ENCODE measurements around the gene GMPPA. TPM values are rescaled to one million over a fixed set of nuclear protein-coding genes. Genes with fewer than 3 reads are reported as not detected.
A peak's percentile ranks its signal among the peaks of the same experiment; 100 is the strongest.

The GMPPA gene
- total and polyA plus RNA-seq, 9 of the 15 experiments (the other 6 are each of a cell fraction or from before 2014, with no cell fraction given): 7.0 to 101 (median 66.7) TPM

DNA sequence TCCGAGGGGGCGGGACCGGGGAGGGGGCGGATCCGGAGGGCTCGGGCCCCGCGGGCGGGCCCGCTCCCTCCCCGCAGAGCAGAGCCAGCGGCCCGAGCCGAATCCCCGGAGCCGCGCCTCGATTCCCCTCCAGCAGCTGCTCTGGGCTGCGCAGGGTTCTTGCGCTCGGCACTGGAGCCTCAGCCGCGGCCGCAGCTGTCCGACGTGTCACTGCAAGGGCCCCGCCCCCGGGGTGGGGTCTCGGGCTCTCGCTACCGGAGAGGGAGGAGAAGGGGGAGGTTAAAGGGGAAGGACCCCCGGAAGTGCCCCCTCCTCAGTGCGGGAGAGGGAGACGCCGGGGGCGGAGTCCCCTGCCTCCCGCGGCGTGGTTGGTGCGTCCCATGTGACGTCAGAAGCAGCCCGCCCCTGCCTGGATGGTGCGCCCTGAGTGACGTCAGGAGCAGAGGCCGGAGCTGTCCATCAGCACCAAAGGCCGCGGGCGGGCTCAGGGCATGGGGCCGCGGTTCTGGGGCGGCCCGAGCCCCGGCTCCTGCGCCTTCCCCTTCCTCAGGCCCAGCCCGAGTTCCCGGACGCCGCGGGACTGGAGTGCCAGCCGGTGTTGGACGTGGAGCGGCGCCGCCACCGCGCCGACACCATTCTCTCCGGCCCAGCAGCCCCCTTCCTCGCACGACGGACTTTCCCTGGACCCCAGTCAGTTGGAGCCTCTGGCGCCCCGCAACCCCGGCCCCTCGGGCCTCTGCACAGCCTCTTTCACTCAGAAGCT, 45.1 kb downstream of the GMPPA start, which contains the start of the genes CHPF and TMEM198 (continued):
- TF ChIP-seq, protein P1, sequence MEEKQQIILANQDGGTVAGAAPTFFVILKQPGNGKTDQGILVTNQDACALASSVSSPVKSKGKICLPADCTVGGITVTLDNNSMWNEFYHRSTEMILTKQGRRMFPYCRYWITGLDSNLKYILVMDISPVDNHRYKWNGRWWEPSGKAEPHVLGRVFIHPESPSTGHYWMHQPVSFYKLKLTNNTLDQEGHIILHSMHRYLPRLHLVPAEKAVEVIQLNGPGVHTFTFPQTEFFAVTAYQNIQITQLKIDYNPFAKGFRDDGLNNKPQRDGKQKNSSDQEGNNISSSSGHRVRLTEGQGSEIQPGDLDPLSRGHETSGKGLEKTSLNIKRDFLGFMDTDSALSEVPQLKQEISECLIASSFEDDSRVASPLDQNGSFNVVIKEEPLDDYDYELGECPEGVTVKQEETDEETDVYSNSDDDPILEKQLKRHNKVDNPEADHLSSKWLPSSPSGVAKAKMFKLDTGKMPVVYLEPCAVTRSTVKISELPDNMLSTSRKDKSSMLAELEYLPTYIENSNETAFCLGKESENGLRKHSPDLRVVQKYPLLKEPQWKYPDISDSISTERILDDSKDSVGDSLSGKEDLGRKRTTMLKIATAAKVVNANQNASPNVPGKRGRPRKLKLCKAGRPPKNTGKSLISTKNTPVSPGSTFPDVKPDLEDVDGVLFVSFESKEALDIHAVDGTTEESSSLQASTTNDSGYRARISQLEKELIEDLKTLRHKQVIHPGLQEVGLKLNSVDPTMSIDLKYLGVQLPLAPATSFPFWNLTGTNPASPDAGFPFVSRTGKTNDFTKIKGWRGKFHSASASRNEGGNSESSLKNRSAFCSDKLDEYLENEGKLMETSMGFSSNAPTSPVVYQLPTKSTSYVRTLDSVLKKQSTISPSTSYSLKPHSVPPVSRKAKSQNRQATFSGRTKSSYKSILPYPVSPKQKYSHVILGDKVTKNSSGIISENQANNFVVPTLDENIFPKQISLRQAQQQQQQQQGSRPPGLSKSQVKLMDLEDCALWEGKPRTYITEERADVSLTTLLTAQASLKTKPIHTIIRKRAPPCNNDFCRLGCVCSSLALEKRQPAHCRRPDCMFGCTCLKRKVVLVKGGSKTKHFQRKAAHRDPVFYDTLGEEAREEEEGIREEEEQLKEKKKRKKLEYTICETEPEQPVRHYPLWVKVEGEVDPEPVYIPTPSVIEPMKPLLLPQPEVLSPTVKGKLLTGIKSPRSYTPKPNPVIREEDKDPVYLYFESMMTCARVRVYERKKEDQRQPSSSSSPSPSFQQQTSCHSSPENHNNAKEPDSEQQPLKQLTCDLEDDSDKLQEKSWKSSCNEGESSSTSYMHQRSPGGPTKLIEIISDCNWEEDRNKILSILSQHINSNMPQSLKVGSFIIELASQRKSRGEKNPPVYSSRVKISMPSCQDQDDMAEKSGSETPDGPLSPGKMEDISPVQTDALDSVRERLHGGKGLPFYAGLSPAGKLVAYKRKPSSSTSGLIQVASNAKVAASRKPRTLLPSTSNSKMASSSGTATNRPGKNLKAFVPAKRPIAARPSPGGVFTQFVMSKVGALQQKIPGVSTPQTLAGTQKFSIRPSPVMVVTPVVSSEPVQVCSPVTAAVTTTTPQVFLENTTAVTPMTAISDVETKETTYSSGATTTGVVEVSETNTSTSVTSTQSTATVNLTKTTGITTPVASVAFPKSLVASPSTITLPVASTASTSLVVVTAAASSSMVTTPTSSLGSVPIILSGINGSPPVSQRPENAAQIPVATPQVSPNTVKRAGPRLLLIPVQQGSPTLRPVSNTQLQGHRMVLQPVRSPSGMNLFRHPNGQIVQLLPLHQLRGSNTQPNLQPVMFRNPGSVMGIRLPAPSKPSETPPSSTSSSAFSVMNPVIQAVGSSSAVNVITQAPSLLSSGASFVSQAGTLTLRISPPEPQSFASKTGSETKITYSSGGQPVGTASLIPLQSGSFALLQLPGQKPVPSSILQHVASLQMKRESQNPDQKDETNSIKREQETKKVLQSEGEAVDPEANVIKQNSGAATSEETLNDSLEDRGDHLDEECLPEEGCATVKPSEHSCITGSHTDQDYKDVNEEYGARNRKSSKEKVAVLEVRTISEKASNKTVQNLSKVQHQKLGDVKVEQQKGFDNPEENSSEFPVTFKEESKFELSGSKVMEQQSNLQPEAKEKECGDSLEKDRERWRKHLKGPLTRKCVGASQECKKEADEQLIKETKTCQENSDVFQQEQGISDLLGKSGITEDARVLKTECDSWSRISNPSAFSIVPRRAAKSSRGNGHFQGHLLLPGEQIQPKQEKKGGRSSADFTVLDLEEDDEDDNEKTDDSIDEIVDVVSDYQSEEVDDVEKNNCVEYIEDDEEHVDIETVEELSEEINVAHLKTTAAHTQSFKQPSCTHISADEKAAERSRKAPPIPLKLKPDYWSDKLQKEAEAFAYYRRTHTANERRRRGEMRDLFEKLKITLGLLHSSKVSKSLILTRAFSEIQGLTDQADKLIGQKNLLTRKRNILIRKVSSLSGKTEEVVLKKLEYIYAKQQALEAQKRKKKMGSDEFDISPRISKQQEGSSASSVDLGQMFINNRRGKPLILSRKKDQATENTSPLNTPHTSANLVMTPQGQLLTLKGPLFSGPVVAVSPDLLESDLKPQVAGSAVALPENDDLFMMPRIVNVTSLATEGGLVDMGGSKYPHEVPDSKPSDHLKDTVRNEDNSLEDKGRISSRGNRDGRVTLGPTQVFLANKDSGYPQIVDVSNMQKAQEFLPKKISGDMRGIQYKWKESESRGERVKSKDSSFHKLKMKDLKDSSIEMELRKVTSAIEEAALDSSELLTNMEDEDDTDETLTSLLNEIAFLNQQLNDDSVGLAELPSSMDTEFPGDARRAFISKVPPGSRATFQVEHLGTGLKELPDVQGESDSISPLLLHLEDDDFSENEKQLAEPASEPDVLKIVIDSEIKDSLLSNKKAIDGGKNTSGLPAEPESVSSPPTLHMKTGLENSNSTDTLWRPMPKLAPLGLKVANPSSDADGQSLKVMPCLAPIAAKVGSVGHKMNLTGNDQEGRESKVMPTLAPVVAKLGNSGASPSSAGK (IDR thresholded peaks at IDR 0.05): no peak
- TF ChIP-seq, protein P2, sequence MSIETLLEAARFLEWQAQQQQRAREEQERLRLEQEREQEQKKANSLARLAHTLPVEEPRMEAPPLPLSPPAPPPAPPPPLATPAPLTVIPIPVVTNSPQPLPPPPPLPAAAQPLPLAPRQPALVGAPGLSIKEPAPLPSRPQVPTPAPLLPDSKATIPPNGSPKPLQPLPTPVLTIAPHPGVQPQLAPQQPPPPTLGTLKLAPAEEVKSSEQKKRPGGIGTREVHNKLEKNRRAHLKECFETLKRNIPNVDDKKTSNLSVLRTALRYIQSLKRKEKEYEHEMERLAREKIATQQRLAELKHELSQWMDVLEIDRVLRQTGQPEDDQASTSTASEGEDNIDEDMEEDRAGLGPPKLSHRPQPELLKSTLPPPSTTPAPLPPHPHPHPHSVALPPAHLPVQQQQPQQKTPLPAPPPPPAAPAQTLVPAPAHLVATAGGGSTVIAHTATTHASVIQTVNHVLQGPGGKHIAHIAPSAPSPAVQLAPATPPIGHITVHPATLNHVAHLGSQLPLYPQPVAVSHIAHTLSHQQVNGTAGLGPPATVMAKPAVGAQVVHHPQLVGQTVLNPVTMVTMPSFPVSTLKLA (conservative IDR thresholded peaks at IDR 0.05): peak; percentile 78 to 84
- peak; percentile 93 to 99 for TF ChIP-seq MAZ (CRISPR knock-in tag; conservative IDR thresholded peaks at IDR 0.05 in 1 of 2, IDR thresholded peaks at IDR 0.05 in 1 of 2)
- TF ChIP-seq NFYB (IDR thresholded peaks at IDR 0.05; ENCODE audit: extremely low read depth, insufficient read length): peak; percentile 3
- TF ChIP-seq ZNF644 (tag; IDR thresholded peaks at IDR 0.05; ENCODE audit: low read depth): no peak
- peak; percentile 44 for TF ChIP-seq TBP (optimal IDR thresholded peaks at IDR 0.05; ENCODE audit: low read depth, low read length)
- no peak for TF ChIP-seq IRF2 (CRISPR knock-in tag; IDR thresholded peaks at IDR 0.05)
- TF ChIP-seq ZNF668 (CRISPR knock-in tag; IDR thresholded peaks at IDR 0.05): no peak
- no peak for TF ChIP-seq RFX1 (IDR thresholded peaks at IDR 0.05)
- TF ChIP-seq CHCHD3 (CRISPR knock-in tag; IDR thresholded peaks at IDR 0.05): no peak
- TF ChIP-seq, protein P3, sequence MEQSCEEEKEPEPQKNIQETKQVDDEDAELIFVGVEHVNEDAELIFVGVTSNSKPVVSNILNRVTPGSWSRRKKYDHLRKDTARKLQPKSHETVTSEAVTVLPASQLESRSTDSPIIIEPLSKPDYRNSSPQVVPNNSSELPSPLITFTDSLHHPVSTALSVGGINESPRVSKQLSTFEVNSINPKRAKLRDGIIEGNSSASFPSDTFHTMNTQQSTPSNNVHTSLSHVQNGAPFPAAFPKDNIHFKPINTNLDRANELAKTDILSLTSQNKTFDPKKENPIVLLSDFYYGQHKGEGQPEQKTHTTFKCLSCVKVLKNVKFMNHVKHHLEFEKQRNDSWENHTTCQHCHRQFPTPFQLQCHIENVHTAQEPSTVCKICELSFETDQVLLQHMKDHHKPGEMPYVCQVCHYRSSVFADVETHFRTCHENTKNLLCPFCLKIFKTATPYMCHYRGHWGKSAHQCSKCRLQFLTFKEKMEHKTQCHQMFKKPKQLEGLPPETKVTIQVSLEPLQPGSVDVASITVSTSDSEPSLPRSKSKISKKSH (CRISPR knock-in tag; IDR thresholded peaks at IDR 0.05): no peak
- no peak for TF ChIP-seq OTX1 (CRISPR knock-in tag; IDR thresholded peaks at IDR 0.05)
- no peak for TF ChIP-seq PHB2 (IDR thresholded peaks at IDR 0.05; ENCODE audit: low read depth)
- no peak for TF ChIP-seq ARID2 (IDR thresholded peaks at IDR 0.05)

All from K562 (cell line).